Activated CD4-positive, CD25-positive, alpha-beta regulatory T cell treated with anti-CD3 and anti-CD28 coated beads, Interleukin-2, amount 50 U/mL, for 72 hours (primary cell): ENCODE measurements around the gene ELOVL7.
"Not testable (repeated sequence)": the region's sequence is repeated elsewhere in the genome, so short reads cannot be mapped to it uniquely, and the experiment has no call there.

Experiments used
- DNase-seq: peaks from one replicate; pipeline ENCODE4 v3.0.0; 2021

The ELOVL7 gene

GRCh38 chr5:60829490-60830266 lies 14.4 kb downstream of the ELOVL7 start:
- DNase-seq, result no peak

GRCh38 chr5:60827201-60827600 lies 16.9 kb downstream of the ELOVL7 start:
- no peak for DNase-seq

- no peak for DNase-seq
Measured at GRCh38 chr5:60826653-60827052, 17.4 kb downstream of the ELOVL7 start.

- DNase-seq, result no peak
Measured at GRCh38 chr5:60823574-60823973, 20.5 kb downstream of the ELOVL7 start.

GRCh38 chr5:60822285-60822556 lies 21.8 kb downstream of the ELOVL7 start:
- DNase-seq, result no peak

GRCh38 chr5:60821488-60822284 lies 22.4 kb downstream of the ELOVL7 start:
- no peak for DNase-seq

GRCh38 chr5:60820593-60821487 lies 23.2 kb downstream of the ELOVL7 start:
- no peak for DNase-seq

GRCh38 chr5:60816138-60816537 lies 27.9 kb downstream of the ELOVL7 start:
- DNase-seq, result not testable (repeated sequence)

- no peak for DNase-seq
Measured at GRCh38 chr5:60814498-60814897, 29.6 kb downstream of the ELOVL7 start.

GRCh38 chr5:60812426-60812825 lies 31.6 kb downstream of the ELOVL7 start:
- no peak for DNase-seq

GRCh38 chr5:60811105-60811504 lies 33.0 kb downstream of the ELOVL7 start:
- DNase-seq, result no peak

GRCh38 chr5:60810438-60811085 lies 33.5 kb downstream of the ELOVL7 start:
- no peak for DNase-seq

- DNase-seq, result no peak
Measured at GRCh38 chr5:60809891-60810425, 34.1 kb downstream of the ELOVL7 start.

GRCh38 chr5:60806591-60807243 lies 37.4 kb downstream of the ELOVL7 start:
- no peak for DNase-seq

GRCh38 chr5:60805463-60805862 lies 38.6 kb downstream of the ELOVL7 start:
- no peak for DNase-seq

- DNase-seq, result no peak
Measured at GRCh38 chr5:60803712-60804111, 40.4 kb downstream of the ELOVL7 start.

- no peak for DNase-seq
Measured at GRCh38 chr5:60802986-60803385, 41.1 kb downstream of the ELOVL7 start.

GRCh38 chr5:60802226-60802625 lies 41.8 kb downstream of the ELOVL7 start:
- DNase-seq, result no peak

- no peak for DNase-seq
Measured at GRCh38 chr5:60797482-60798153, 46.5 kb downstream of the ELOVL7 start.

GRCh38 chr5:60795424-60795950 lies 48.6 kb downstream of the ELOVL7 start:
- not testable (repeated sequence) for DNase-seq

- DNase-seq, result no peak
Measured at GRCh38 chr5:60794691-60795090, 49.4 kb downstream of the ELOVL7 start.
